ENCODE data around the gene HOXD11.

Gene HOXD11

GRCh38 chr2:176115883-176116813 lies 9.1 kb downstream of the HOXD11 start, which contains the start of gene HOXD10:
HOXD10 (plus strand) TSS chr2:176116778; CDS start chr2:176116834, 56 bp downstream.
- intact Hi-C loops (cut with DNase I; ENCODE audit: low total_unique reads), result loop anchor here (10.0 kb wide), 1 partner anchor 1029 kb away; no protein-coding TSS in a partner anchor
- Histone ChIP-seq H3K4me1 (peaks cover 0 to 11% (median 7%) of the 10 kb centered on the region in 4 donors), H3K4me3 (peak within 1 kb of the TSS in 1 of 2 donors; percentile 12), H3K9me3 (no peaks in the 10 kb centered on the region), H3K27ac (no peak within 1 kb of the TSS), H3K36me3 (no peaks in the 10 kb centered on the region), H3K27me3 (peaks cover 10 to 100% of the 10 kb centered on the region in 2 donors)
- no peak for DNase-seq
- TF ChIP-seq, protein P1, sequence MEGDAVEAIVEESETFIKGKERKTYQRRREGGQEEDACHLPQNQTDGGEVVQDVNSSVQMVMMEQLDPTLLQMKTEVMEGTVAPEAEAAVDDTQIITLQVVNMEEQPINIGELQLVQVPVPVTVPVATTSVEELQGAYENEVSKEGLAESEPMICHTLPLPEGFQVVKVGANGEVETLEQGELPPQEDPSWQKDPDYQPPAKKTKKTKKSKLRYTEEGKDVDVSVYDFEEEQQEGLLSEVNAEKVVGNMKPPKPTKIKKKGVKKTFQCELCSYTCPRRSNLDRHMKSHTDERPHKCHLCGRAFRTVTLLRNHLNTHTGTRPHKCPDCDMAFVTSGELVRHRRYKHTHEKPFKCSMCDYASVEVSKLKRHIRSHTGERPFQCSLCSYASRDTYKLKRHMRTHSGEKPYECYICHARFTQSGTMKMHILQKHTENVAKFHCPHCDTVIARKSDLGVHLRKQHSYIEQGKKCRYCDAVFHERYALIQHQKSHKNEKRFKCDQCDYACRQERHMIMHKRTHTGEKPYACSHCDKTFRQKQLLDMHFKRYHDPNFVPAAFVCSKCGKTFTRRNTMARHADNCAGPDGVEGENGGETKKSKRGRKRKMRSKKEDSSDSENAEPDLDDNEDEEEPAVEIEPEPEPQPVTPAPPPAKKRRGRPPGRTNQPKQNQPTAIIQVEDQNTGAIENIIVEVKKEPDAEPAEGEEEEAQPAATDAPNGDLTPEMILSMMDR (IDR thresholded peaks at IDR 0.05), result peak; percentile 10 to 23

DNA sequence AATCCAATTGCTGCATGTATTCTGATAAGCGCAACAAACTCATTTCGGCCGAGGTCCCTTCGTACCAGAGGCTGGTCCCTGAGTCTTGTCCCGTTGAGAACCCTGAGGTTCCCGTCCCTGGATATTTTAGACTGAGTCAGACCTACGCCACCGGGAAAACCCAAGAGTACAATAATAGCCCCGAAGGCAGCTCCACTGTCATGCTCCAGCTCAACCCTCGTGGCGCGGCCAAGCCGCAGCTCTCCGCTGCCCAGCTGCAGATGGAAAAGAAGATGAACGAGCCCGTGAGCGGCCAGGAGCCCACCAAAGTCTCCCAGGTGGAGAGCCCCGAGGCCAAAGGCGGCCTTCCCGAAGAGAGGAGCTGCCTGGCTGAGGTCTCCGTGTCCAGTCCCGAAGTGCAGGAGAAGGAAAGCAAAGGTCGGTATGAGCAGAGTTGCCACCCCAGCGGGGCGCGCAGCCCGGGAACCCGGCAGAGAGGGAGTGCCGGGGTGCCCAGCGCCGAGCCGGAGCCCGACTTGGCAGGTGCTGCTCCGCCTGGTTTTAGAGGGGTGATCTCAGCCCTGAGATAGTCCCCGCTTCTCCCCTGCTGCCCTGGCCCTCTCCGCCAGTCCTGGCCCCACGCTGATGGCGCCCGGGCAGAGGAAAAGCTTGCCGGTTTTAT lies 10.2 kb downstream of the HOXD11 start:
- intact Hi-C loops (cut with DNase I; ENCODE audit: low total_unique reads), result loop anchor here (10.0 kb wide), 1 partner anchor 1028 kb away; no protein-coding TSS in a partner anchor
- Histone ChIP-seq H3K9me3 (no peaks in the 10 kb centered on the region), H3K36me3 (no peaks in the 10 kb centered on the region), H3K4me3 (no peak overlapping the region), H3K4me1 (peaks cover 0 to 18% (median 13%) of the 10 kb centered on the region in 4 donors), H3K27ac (no peak overlapping the region), H3K27me3 (peaks cover 14 to 100% of the 10 kb centered on the region in 2 donors)
- no peak for DNase-seq
- TF ChIP-seq, protein P1 (IDR thresholded peaks at IDR 0.05), result no peak

DNA sequence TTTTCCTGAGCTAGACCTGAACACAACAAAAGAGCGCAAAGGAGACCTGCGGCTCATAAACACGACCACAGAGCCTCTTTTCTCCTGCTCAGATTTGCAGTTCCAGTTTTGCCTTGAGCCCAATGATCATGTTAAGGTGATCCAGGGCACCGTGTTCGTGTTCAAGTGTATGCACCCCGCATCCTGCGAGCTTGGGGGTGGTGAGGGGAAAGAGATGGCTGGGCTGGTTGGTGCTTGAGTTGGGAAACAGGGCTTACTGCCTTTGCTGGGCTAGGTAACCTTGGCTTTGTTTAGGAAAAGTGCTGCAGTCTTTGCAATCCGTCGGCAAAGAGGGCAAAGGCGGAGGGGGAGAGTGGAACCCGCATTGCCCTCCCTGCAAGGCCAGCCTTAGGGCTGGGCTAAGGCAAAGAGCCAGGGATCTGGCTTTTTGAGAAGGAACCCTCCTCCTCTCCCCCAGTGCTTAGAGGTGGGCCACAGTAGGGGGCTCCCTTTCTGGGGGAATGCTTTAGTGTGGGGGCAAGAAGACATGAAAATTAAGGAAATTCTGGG lies 10.8 kb downstream of the HOXD11 start:
- no peaks in the 10 kb centered on the region for H3K9me3 ChIP-seq
- H3K36me3 ChIP-seq, result no peaks in the 10 kb centered on the region
- H3K27ac ChIP-seq, result no peak overlapping the region
- H3K27me3 ChIP-seq, result peaks cover 14 to 100% of the 10 kb centered on the region in 2 donors
- DNase-seq, result no peak
- peaks cover 0 to 24% (median 19%) of the 10 kb centered on the region in 4 donors for H3K4me1 ChIP-seq
- intact Hi-C loops (cut with DNase I; ENCODE audit: low total_unique reads), result loop anchor here (10.0 kb wide), 1 partner anchor 1027 kb away; no protein-coding TSS in a partner anchor
- TF ChIP-seq, protein P1 (IDR thresholded peaks at IDR 0.05), result no peak
- no peak overlapping the region for H3K4me3 ChIP-seq

- Histone ChIP-seq H3K4me1 (peaks cover 0 to 31% (median 26%) of the 10 kb centered on the region in 4 donors), H3K36me3 (no peaks in the 10 kb centered on the region), H3K4me3 (no peak overlapping the region), H3K27ac (no peak overlapping the region), H3K27me3 (peaks cover 14 to 100% of the 10 kb centered on the region in 2 donors), H3K9me3 (no peaks in the 10 kb centered on the region)
- TF ChIP-seq, protein P1 (IDR thresholded peaks at IDR 0.05), result peak in 1 of 2 experiments; percentile 13
- intact Hi-C loops (cut with DNase I; ENCODE audit: low total_unique reads), result loop anchor here (10.0 kb wide), 1 partner anchor 1026 kb away; no protein-coding TSS in a partner anchor
- DNase-seq, result no peak
Measured at GRCh38 chr2:176118601-176119339, 11.7 kb downstream of the HOXD11 start.
